Ovary (tissue), 10 donors: ENCODE measurements around the gene HEBP1. TPM values are rescaled to one million over a fixed set of nuclear protein-coding genes. Genes with fewer than 3 reads are reported as not detected.

Experiments
- DNase-seq, 5 donors: peaks; one replicate each; pipeline ENCODE4 v3.0.0-alpha.2; 2019 to 2020
- H3K27ac ChIP-seq, 2 donors: fragments of 200-600 bp; one replicate each; pipeline versions ENCODE4 v1.5.1 to v1.8.0; 2019 to 2022
- H3K27me3 ChIP-seq: fragments of 200-600 bp; one replicate; pipeline ENCODE4 v1.8.0; 2022
- H3K36me3 ChIP-seq: fragments of 200-600 bp; sonication (generic); one replicate; pipeline ENCODE4 v1.5.1; 2019
- H3K4me1 ChIP-seq: one replicate; pipeline ENCODE4 v1.8.1; 2013; ENCODE audit warnings: mild to moderate bottlenecking, moderate library complexity; ENCODE audit not compliant: insufficient read depth
- H3K4me3 ChIP-seq: fragments of 200-600 bp; sonication (generic); one replicate; pipeline ENCODE4 v1.5.1; 2017
- H3K9me3 ChIP-seq, 2 donors: fragments of 200-600 bp in 1 of 2; sonication (generic) in 1 of 2; one replicate each; pipeline versions ENCODE4 v1.5.1 to v1.8.1; 2013 to 2019; ENCODE audit warnings: mild to moderate bottlenecking in 1 of 2, moderate library complexity in 1 of 2
- EP300 ChIP-seq: sonication (generic); formaldehyde crosslinking; IDR thresholded peaks from one replicate; pipeline ENCODE4 v1.6.1; 2017; ENCODE audit warnings: antibody characterized with exemption
- POLR2A ChIP-seq: fragments of 450-650 bp; IDR thresholded peaks from one replicate; pipeline ENCODE4 v1.6.1; 2017; ENCODE audit warnings: antibody characterized with exemption, mild to moderate bottlenecking, moderate library complexity
- WGBS, 3 donors: extraction: QIAGEN DNeasy Blood & Tissue Kit in 1 of 3; methylation state at CpG; one replicate each; pipeline versions ENCODE4 v1.1.5 to v1.1.7; 2013 to 2017; 5-methylcytosine and 5-hydroxymethylcytosine counted together
- intact Hi-C, 4 donors: fragments of 100-400 bp; cut with DNase I; formaldehyde crosslinking; loops; one replicate each; pipeline versions ENCODE4 v1.11.0 to v1.15.1; 2022 to 2023
- long read RNA-seq, 3 donors: library from polyadenylated mRNA in 2 of 3; unstranded in 2 of 3; transcript quantifications; one replicate each; pipeline ENCODE4 v2.0.0 and lab custom pipeline, GENCODE V29; 2021 to 2026
- polyA plus RNA-seq, 2 donors: library from polyadenylated mRNA; stranded (reverse); fragments of 200-250 nt in 1 of 2; fragments of 350-450 nt in 1 of 2; fragmentation: Illumina TruSeq in 1 of 2; extraction: RNeasy Lipid Tissue Mini Kit (QIAGEN cat#74804) in 1 of 2; gene quantifications; one replicate each; pipeline ENCODE4 v1.2.3, GENCODE V29; 2013 to 2014
- total RNA-seq, 7 donors: library from RNA; depleted of rRNA in 2 of 7; stranded (reverse); fragments of >200 nt in 2 of 7; fragmentation: NEBNext Ultra II Directional in 3 of 7; extraction: Animal tissue kit (Norgen Biotek cat#: 25700) in 3 of 7; gene quantifications; one replicate each; pipeline versions ENCODE4 v1.1.0 to v1.2.4, GENCODE V29; 2016 to 2023
- TF ChIP-seq, protein P1 (sequence below), 3 donors: fragments of 450-650 bp in 2 of 3; fragments of 200-600 bp in 1 of 3; IDR thresholded peaks; one replicate each; pipeline versions ENCODE4 v1.5.1 to v1.8.0; 2016 to 2022; ENCODE audit warnings: antibody characterized with exemption in 3 of 3, mild to moderate bottlenecking in 1 of 3
- donor health status: DM: no; HTN: no; CAD: no; lungs with moderate emphysema.
- donor health status: DM: no; HTN: no; CAD: no.
- donor health status: Bipolar disorder and iron deficiency.
- donor health status: DM: yes; HTN: yes; CAD: no.
- donor health status: DM: no; HTN: no; CAD: no.
- donor health status: DM: yes; HTN: yes; CAD: no.

HEBP1 gene, protein sequence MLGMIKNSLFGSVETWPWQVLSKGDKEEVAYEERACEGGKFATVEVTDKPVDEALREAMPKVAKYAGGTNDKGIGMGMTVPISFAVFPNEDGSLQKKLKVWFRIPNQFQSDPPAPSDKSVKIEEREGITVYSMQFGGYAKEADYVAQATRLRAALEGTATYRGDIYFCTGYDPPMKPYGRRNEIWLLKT
- total RNA-seq (100 to 1,000 TPM in 2 of 7 donors, 10 to 100 TPM in 5; 31.6 to 102 (median 83.7) TPM), polyA plus RNA-seq (100 to 1,000 TPM in 1 of 2 donors, 10 to 100 TPM in 1; 90.2 to 150 TPM)
- long read RNA-seq, donor 1, transcript HEBP1-201 (4 exons, 1,173 nt): major isoform, 105 of 116 reads
- long read RNA-seq, donor 1, partial matches to known transcripts: 0 of 116 reads
- long read RNA-seq, donor 1, other reads (novel, unspliced or antisense): 8 of 116 reads
- long read RNA-seq, donor 2, transcript HEBP1-201 (4 exons, 1,173 nt): major isoform, 17 of 17 reads
- long read RNA-seq, donor 2, partial matches to known transcripts: 0 of 17 reads
- long read RNA-seq, donor 2, other reads (novel, unspliced or antisense): 0 of 17 reads
- long read RNA-seq, donor 3, transcript HEBP1-201 (4 exons, 1,173 nt): major isoform, 82 of 86 reads
- long read RNA-seq, donor 3, partial matches to known transcripts: 1 of 86 reads
- long read RNA-seq, donor 3, other reads (novel, unspliced or antisense): 2 of 86 reads

- H3K4me1 ChIP-seq: peaks cover 9% of the 10 kb centered on the region
- H3K36me3 ChIP-seq: no peaks in the 10 kb centered on the region
- no peaks in the 10 kb centered on the region for H3K9me3 ChIP-seq
- intact Hi-C loops: loop anchor here in 1 of 4 donors (10.0 kb wide), 3 partner anchors 205 to 1775 kb away; partner anchors contain the start of gene CDKN1B
- H3K27me3 ChIP-seq: no peaks in the 10 kb centered on the region
- 0% methylated on average over 28 to 69 of the region's 69 CpGs for WGBS, 3 donors
- peak within 1 kb of the TSS; percentile 62 for H3K4me3 ChIP-seq
- TF ChIP-seq EP300 (no peak), POLR2A (peak; percentile 92)
- TF ChIP-seq, protein P1, sequence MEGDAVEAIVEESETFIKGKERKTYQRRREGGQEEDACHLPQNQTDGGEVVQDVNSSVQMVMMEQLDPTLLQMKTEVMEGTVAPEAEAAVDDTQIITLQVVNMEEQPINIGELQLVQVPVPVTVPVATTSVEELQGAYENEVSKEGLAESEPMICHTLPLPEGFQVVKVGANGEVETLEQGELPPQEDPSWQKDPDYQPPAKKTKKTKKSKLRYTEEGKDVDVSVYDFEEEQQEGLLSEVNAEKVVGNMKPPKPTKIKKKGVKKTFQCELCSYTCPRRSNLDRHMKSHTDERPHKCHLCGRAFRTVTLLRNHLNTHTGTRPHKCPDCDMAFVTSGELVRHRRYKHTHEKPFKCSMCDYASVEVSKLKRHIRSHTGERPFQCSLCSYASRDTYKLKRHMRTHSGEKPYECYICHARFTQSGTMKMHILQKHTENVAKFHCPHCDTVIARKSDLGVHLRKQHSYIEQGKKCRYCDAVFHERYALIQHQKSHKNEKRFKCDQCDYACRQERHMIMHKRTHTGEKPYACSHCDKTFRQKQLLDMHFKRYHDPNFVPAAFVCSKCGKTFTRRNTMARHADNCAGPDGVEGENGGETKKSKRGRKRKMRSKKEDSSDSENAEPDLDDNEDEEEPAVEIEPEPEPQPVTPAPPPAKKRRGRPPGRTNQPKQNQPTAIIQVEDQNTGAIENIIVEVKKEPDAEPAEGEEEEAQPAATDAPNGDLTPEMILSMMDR (IDR thresholded peaks at IDR 0.05): peak in 1 of 3 donors; percentile 13
- peak within 1 kb of the TSS; percentile 89 to 95 for H3K27ac ChIP-seq
- peak; percentile 96 to 99 (median 98) for DNase-seq
Measured at GRCh38 chr12:12999959-13000615, at the start of gene HEBP1. TSS of gene HEBP1 (minus strand) at chr12:13000265. CDS start at chr12:13000114, 151 bp downstream.

GRCh38 chr12:13049816-13050215, 49.8 kb upstream of the HEBP1 start:
- Histone ChIP-seq H3K4me1 (no peaks in the 10 kb centered on the region), H3K4me3 (no peak overlapping the region), H3K27me3 (no peaks in the 10 kb centered on the region), H3K9me3 (no peaks in the 10 kb centered on the region), H3K36me3 (no peaks in the 10 kb centered on the region), H3K27ac (no peak overlapping the region)
- DNase-seq: no peak
- 49 to 67% (median 61%) methylated on average over 3 of the region's 3 CpGs for WGBS, 3 donors
- TF ChIP-seq POLR2A (no peak), EP300 (no peak)
- TF ChIP-seq, protein P1 (IDR thresholded peaks at IDR 0.05): no peak
- intact Hi-C loops: no loop called here

DNA sequence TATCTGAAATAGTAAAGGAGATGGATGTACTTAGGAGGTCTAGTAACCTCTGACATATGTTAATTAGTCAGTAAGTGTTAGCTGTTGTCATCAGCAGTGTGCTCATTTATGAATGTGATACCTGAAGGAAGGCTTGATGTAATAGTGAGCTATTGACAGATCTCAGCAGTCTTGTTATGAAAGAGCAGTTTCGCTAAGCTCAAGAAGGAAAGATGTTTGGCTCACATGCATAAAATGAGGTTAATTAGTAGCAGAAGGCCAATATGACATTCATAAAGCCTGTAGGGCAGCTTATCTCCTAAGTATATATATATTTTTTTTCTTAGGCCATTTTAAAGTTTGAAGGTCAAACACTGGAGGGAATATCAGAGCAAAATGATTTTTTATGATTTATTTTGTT, 46.9 kb upstream of the HEBP1 start:
- Histone ChIP-seq H3K4me1 (peaks cover 1% of the 10 kb centered on the region), H3K27ac (no peak overlapping the region), H3K36me3 (no peaks in the 10 kb centered on the region), H3K9me3 (no peaks in the 10 kb centered on the region), H3K27me3 (no peaks in the 10 kb centered on the region), H3K4me3 (no peak overlapping the region)
- intact Hi-C loops: no loop called here
- no peak for DNase-seq
- WGBS, 3 donors: 92 to 100% (median 93%) methylated on average over 1 of the region's 1 CpG
- TF ChIP-seq, protein P1 (IDR thresholded peaks at IDR 0.05): no peak
- TF ChIP-seq POLR2A (no peak), EP300 (no peak)

DNA sequence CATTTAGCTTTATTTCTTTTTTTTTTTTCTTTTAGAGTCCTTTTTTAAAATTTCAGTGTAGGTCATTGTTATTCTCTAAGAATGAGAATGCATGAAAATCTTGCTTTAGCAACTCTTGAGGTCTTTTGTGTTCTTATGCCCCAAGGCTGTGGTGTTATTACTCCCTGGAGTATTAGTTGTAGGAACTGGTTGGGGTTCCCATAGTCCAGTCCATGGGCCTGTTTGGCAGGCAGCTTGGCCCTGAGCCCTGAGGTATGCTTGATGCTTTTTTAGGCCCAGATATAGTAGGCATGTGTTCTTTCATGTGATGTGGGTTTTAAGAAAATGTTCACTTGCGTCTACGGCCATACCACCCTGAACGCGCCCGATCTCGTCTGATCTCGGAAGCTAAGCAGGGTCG, 45.8 kb upstream of the HEBP1 start:
- intact Hi-C loops: no loop called here

More for the DNA sequence above, 45.8 kb upstream of the HEBP1 start:
- Histone ChIP-seq H3K4me3 (no peak overlapping the region), H3K4me1 (peaks cover 1% of the 10 kb centered on the region), H3K36me3 (no peaks in the 10 kb centered on the region), H3K27me3 (no peaks in the 10 kb centered on the region), H3K27ac (no peak overlapping the region), H3K9me3 (no peaks in the 10 kb centered on the region)
- no peak for TF ChIP-seq POLR2A
- TF ChIP-seq, protein P1 (IDR thresholded peaks at IDR 0.05): no peak
- TF ChIP-seq EP300: no peak
- DNase-seq: no peak
- WGBS, 3 donors: 67 to 100% (median 97%) methylated on average over 1 to 8 of the region's 8 CpGs
